Measurements from ENCODE around the gene ASB10. TPM values are rescaled to one million over a fixed set of nuclear protein-coding genes. Genes with fewer than 3 reads are reported as not detected.

Gene ASB10
- total and polyA plus RNA-seq, 2 experiments from 2014 or later = not detected

GRCh38 chr7:151175793-151176311 lies 11.2 kb downstream of the ASB10 start:
- Histone ChIP-seq H3K4me3 (0 out of 2 replicates have a peak overlapping the region, but pooled peaks have one; percentile 28), H2AFZ (peak overlapping the region; percentile 47; the same call in 1 of the 2 replicates), H3K4me2 (peak overlapping the region; percentile 57; the same call in 1 of the 2 replicates), H3K79me2 (replicated peaks; ENCODE audit: insufficient read depth) (no peaks in the 10 kb centered on the region), H4K20me1 (replicated peaks; ENCODE audit: insufficient read depth) (no peaks in the 10 kb centered on the region), H3F3A (replicated peaks; ENCODE audit: low read depth) (no peaks in the 10 kb centered on the region), H3K27me3 (ENCODE audit: insufficient read depth) (peaks cover 53% of the 10 kb centered on the region), H3K9me2 (ENCODE audit: insufficient read depth) (0 out of 2 replicates have a peak, but pooled peaks cover 5% of the 10 kb centered on the region), H3K4me1 (ENCODE audit: insufficient read depth) (no peaks in the 10 kb centered on the region), H3K36me3 (ENCODE audit: insufficient read depth) (no peaks in the 10 kb centered on the region), H3K27ac (ENCODE audit: low read depth) (no peak overlapping the region)
- Mint-ChIP-seq H3K4me1 (peaks cover 15% of the 10 kb centered on the region), H3K9me3 (peaks cover 26% of the 10 kb centered on the region), H3K27ac (no peak overlapping the region), H3K27me3 (ENCODE audit: insufficient read depth, low read depth, poor library complexity) (peaks cover 46% of the 10 kb centered on the region), H3K4me3 (peak overlapping the region; percentile 43), H3K36me3 (ENCODE audit: low read depth) (peaks cover 13% of the 10 kb centered on the region; the same call in 2 of the 3 replicates)
- DNase-seq (ENCODE audit: low spot score) (peak; percentile 53), ATAC-seq (peak; percentile 57)
- TF ChIP-seq ZNF331 (CRISPR knock-in tag; IDR thresholded peaks at IDR 0.05; ENCODE audit: low read depth) (no peak), CTCF (conservative IDR thresholded peaks at IDR 0.05; ENCODE audit: low read depth in 2 of 2) (peak; percentile 58 to 68)

- no peak overlapping the region for H3K27ac ChIP-seq (ENCODE audit: low read depth)
- no peak overlapping the region for H3K4me3 Mint-ChIP-seq
These were observed 11.8 kb downstream of the ASB10 start for GRCh38 chr7:151175047-151175792.

GRCh38 chr7:151174246-151175046 lies 12.6 kb downstream of the ASB10 start:
- peaks cover 67% of the 10 kb centered on the region for H3K27me3 ChIP-seq (ENCODE audit: insufficient read depth)
- DNase-seq (ENCODE audit: low spot score) (peak; percentile 83), ATAC-seq (peak; percentile 66)
- H3K27ac Mint-ChIP-seq = no peak overlapping the region
- H3K36me3 ChIP-seq (ENCODE audit: insufficient read depth) = no peaks in the 10 kb centered on the region
- H3K27ac ChIP-seq (ENCODE audit: low read depth) = no peak overlapping the region
- peaks cover 13% of the 10 kb centered on the region; the same call in 2 of the 3 replicates for H3K36me3 Mint-ChIP-seq (ENCODE audit: low read depth)
- H3K9me3 Mint-ChIP-seq = peaks cover 26% of the 10 kb centered on the region
- 0 out of 2 replicates have a peak, but pooled peaks cover 5% of the 10 kb centered on the region for H3K9me2 ChIP-seq (ENCODE audit: insufficient read depth)
- peaks cover 55% of the 10 kb centered on the region for H3K27me3 Mint-ChIP-seq (ENCODE audit: insufficient read depth, low read depth, poor library complexity)
- no peak overlapping the region for H3K4me2 ChIP-seq
- peaks cover under 1% of the 10 kb centered on the region; the same call in 1 of the 2 replicates for H3F3A ChIP-seq (replicated peaks; ENCODE audit: low read depth)
- H4K20me1 ChIP-seq (replicated peaks; ENCODE audit: insufficient read depth) = no peaks in the 10 kb centered on the region
- H3K79me2 ChIP-seq (replicated peaks; ENCODE audit: insufficient read depth) = no peaks in the 10 kb centered on the region
- no peak overlapping the region for H3K4me3 Mint-ChIP-seq
- no peak overlapping the region for H3K4me3 ChIP-seq
- no peak overlapping the region for H2AFZ ChIP-seq
- H3K4me1 ChIP-seq (ENCODE audit: insufficient read depth) = no peaks in the 10 kb centered on the region
- peaks cover 15% of the 10 kb centered on the region for H3K4me1 Mint-ChIP-seq
- peak; percentile 78 for TF ChIP-seq CREB1 (CRISPR knock-in tag; IDR thresholded peaks at IDR 0.05; ENCODE audit: low read depth)

More at GRCh38 chr7:151175047-151175792, 11.8 kb downstream of the ASB10 start:
- H3F3A ChIP-seq (replicated peaks; ENCODE audit: low read depth) = no peaks in the 10 kb centered on the region
- peaks cover 59% of the 10 kb centered on the region for H3K27me3 ChIP-seq (ENCODE audit: insufficient read depth)
- no peaks in the 10 kb centered on the region for H4K20me1 ChIP-seq (replicated peaks; ENCODE audit: insufficient read depth)
- peaks cover 47% of the 10 kb centered on the region for H3K27me3 Mint-ChIP-seq (ENCODE audit: insufficient read depth, low read depth, poor library complexity)
- ATAC-seq = no peak
- no peaks in the 10 kb centered on the region for H3K36me3 ChIP-seq (ENCODE audit: insufficient read depth)
- peaks cover 26% of the 10 kb centered on the region for H3K9me3 Mint-ChIP-seq
- H3K4me1 ChIP-seq (ENCODE audit: insufficient read depth) = no peaks in the 10 kb centered on the region
- peaks cover 15% of the 10 kb centered on the region for H3K4me1 Mint-ChIP-seq
- H2AFZ ChIP-seq = no peak overlapping the region
- no peak overlapping the region for H3K27ac Mint-ChIP-seq
- no peak overlapping the region for H3K4me3 ChIP-seq
- TF ChIP-seq EZH2phosphoT487 (IDR thresholded peaks at IDR 0.05; ENCODE audit: unreplicated experiment) (no peak), ZNF114 (CRISPR knock-in tag; IDR thresholded peaks at IDR 0.05) (no peak), JUNB (IDR thresholded peaks at IDR 0.05; ENCODE audit: unreplicated experiment) (no peak), ZNF331 (CRISPR knock-in tag; IDR thresholded peaks at IDR 0.05; ENCODE audit: low read depth) (no peak)
- 0 out of 2 replicates have a peak, but pooled peaks cover 5% of the 10 kb centered on the region for H3K9me2 ChIP-seq (ENCODE audit: insufficient read depth)
- no peak for DNase-seq (ENCODE audit: low spot score)
- peaks cover 13% of the 10 kb centered on the region; the same call in 2 of the 3 replicates for H3K36me3 Mint-ChIP-seq (ENCODE audit: low read depth)
- no peaks in the 10 kb centered on the region for H3K79me2 ChIP-seq (replicated peaks; ENCODE audit: insufficient read depth)
- H3K4me2 ChIP-seq = no peak overlapping the region; the same call in 1 of the 2 replicates
